ENCODE results near the gene KRTAP10-8.
"Not testable (repeated sequence)": the region's sequence is repeated elsewhere in the genome, so short reads cannot be mapped to it uniquely, and the experiment has no call there.

- not testable (repeated sequence) for TF ChIP-seq EZH2, CTCF, EZH2phosphoT487 (IDR thresholded peaks at IDR 0.05)
Observed at GRCh38 chr21:44580231-44580821, 31.6 kb upstream of the KRTAP10-8 start, which contains the start of gene KRTAP10-5.
